Thyroid gland (tissue), 4 donors: ENCODE results near the gene CSF2.

Source experiments
- CTCF ChIP-seq, 6 experiments: fragments of 200-600 bp in 3 of 6; fragments of 450-650 bp in 3 of 6; sonication (generic) in 3 of 6; IDR thresholded peaks; one replicate each; pipeline ENCODE4 v1.5.1; 2016 to 2019; ENCODE audit warnings: antibody characterized with exemption in 6 of 6, mild to moderate bottlenecking in 2 of 6, inconsistent platforms in 1 of 6, moderate library complexity in 1 of 6
- POLR2A ChIP-seq, 2 donors: fragments of 450-650 bp; IDR thresholded peaks; one replicate each; pipeline ENCODE4 v1.6.1; 2017; ENCODE audit warnings: antibody characterized with exemption in 2 of 2, mild to moderate bottlenecking in 2 of 2, moderate library complexity in 1 of 2

GRCh38 chr5:132081458-132081857 is 7.9 kb downstream of the CSF2 start:
- TF ChIP-seq POLR2A (IDR thresholded peaks at IDR 0.05) (no peak), CTCF (IDR thresholded peaks at IDR 0.05) (no peak)
